HG03064 (cell line): ENCODE results near the gene HNRNPH2.
A peak's percentile ranks its signal among the peaks of the same experiment; 100 is the strongest.

Experiments used
- ATAC-seq: cut with Tn5 transposase; IDR thresholded peaks from one replicate; pipeline ENCODE4 v1.9.1; 2021; ENCODE audit warnings: low read depth; ENCODE audit not compliant: unreplicated experiment

HNRNPH2 gene

DNA sequence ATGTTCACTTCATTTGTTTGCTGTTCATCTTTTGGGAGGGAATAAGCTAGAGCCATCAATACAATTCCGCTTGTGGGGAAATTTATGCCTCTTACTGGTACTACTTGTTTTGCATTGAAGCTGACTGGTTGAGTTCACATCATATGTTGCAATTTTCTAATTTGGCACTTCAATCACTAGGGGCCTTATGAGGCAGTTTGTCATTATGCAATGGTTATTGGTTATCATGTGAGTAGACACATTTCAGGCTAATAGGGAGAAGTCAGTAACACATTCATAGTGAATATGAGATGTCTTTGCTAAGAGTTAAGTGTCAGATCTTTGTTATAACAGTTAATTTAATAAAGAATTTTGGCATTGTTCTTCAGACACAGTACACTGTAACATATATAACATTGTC, 12.2 kb upstream of the HNRNPH2 start:
- ATAC-seq, result no peak

DNA sequence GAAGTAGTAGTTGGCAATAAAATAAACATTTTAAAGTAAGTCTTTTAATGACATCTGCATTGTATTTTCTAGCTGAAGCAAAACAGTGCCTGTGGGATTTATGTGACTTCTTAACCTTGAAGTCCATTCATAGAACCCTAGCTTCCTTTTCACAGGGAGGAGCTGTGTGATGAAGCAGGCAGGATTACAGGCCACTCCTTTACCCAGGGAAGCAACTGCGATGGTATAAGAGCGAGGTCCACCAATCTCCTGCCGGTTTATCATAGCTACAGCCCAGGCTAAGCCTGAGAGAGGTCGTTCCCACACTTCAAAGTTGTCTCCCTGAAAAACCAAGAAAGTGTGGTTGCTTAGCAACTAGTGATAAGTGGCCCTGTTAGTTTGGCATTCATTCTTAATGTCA, 10.2 kb upstream of the HNRNPH2 start:
- no peak for ATAC-seq

DNA sequence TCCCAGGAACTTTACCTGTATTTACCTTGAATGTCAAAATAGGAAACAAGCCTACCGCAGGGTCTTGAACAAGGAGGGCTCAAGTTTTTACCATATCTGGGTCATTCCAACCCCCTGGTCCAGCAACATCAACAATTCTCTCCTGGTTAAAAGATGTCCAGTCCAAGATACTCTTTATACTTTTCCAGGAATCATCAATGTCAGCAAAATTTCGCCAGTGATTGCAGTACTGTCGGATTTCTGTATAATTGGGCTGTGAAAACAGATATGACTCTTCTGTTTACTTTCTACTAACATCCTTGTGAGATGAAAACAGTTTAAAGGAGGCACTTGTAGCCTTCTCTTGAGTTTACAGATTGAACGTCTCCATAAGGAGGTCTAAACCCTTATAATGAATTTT, 9.3 kb upstream of the HNRNPH2 start:
- no peak for ATAC-seq

DNA sequence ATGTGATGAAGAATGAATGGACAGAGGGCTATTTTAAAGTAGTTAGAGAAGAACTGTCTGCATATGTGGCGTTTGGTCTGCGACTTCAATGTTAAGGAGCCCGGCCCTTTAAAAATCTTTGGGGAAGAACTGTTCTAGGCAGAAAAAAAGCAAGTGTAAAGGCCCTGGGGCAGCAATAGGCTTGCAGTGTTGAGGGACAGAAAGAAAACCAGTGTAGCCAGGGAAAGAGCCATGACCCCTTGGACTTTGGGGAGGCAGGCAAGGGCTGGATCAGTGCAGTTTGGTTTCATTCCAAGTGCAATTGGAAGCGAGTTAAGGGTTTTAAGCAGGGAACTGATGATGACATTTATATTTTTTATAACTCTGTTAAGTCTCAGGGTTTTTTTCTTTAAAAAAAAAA, 8.2 kb upstream of the HNRNPH2 start:
- no peak for ATAC-seq

DNA sequence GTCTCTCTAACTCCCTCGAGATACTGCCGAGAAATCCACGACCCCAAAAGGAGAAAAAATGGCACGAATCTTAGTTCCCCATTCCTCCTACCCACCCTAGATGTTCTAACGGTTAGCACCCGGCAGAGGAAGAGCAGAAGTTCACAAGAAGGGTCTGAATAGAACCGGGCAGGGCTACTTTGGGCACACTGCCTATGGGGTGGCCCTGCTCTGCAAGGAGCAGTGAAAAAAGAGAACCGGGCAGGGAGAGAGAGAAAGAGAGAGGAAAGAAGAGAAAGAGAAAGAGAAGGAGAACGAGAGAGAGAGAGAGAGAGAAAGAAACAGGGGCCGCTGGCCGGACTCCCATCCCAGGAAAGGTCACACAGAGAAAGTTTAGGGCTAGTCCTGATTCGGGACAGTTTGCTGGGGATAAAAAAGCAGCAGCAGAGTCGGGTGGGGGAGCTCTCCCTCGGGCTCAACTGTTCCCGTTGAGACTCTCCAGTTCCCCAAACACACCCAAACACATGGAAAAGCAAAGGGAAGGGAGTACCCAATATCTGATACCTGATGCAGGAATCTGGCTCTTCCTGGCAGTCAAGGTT, 765 bp upstream of the HNRNPH2 start:
- ATAC-seq, result peak; percentile 4

DNA sequence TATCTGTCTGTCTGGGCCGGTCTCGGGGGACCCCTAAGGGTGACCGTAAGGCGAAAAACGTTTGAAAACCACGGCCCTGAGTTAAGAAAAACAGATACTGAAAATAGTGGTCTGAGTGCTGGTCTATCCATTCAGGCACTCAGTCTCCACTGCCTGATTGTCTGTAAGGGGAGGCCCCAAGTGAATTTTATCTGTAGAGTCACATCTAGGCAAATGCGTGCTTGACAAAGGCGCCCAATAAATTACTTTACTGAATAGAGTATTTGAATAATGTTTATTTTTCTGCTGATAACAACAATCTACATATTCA, 465 bp downstream of the HNRNPH2 start:
- no peak for ATAC-seq

DNA sequence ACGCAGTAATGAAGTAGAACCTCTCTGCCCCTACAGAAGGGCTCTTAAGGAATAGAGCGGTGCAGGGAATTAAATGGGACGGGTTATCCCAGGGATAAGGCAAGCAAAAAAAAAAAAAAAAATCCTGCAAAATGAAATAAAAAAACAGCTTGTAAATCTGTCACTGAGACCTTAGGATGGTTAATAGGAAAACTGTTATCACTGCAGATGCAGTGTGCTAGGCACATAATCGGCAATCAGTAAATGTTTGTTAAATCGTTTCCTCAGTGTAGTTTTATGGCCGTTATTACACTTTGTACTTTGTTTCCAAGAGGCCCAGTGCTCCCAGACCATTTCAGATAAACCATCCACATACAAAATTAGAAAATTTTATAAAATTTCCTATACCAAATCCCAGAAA, 1.0 kb downstream of the HNRNPH2 start:
- no peak for ATAC-seq

DNA sequence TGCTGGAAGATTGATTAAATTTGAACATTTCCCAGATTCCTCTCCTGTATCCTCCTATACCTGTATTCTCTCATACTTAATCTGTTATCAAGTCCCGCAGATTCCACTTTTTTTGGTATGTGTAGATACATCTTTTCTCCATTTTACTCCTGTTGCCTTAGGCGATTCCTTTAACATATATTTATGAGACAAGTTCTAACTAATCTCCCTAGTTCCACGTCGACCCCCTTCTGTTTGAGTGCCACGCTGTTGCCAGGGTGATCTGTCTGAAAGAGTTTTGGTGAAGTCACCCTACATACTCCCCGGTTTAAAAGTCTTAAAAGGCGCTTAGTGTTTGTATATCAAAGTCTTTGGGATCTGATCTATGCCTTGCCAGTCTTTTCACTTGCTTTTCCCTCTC, 2.4 kb downstream of the HNRNPH2 start:
- ATAC-seq, result no peak

DNA sequence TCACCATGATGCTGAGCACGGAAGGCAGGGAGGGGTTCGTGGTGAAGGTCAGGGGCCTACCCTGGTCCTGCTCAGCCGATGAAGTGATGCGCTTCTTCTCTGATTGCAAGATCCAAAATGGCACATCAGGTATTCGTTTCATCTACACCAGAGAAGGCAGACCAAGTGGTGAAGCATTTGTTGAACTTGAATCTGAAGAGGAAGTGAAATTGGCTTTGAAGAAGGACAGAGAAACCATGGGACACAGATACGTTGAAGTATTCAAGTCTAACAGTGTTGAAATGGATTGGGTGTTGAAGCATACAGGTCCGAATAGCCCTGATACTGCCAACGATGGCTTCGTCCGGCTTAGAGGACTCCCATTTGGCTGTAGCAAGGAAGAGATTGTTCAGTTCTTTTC, 4.0 kb downstream of the HNRNPH2 start:
- no peak for ATAC-seq

DNA sequence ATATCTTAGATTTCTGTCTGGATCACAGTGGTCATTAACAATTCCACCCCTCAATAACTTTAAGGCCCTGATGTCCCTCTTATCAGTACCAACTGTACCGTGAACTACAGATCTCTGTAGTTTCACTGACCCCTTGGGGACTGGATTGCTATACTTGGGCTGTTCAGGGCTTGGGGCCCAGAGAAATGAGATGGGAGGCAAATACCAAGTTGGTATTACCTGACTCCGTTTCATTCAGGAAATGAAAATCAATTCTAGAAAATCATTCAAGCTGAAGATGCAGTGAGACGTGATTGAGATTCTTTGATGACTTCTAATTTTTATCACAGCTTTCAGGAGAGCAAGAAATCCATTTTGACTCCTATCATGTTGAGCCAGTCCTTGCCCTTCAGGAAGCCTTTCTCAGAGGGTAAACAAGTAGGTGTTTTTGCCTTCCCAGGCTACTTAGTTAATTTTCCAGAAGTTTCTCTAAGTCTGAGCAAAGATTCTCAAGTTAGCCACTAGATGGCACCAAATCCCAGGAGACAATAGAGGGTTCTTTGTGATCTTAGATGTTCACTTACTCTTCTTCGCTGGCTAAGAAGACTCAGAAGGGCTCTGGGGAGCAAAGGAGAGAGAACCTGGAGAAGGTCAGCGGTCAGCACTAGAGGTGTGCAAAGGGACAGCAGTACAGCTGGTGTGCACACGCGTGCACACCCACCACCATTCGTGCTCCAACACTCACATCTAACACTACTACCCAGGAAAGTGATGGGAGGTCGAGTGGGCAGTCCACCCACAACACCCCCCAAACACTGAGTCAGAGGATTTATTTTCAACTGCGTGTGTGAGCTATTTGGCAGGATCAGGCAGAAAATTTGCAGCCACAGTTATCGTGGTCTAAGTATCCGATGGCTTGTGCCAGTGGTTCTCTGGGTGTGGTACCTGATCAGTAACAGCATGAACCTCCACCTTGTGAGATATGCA, 7.4 kb downstream of the HNRNPH2 start:
- peak; percentile 66 for ATAC-seq

DNA sequence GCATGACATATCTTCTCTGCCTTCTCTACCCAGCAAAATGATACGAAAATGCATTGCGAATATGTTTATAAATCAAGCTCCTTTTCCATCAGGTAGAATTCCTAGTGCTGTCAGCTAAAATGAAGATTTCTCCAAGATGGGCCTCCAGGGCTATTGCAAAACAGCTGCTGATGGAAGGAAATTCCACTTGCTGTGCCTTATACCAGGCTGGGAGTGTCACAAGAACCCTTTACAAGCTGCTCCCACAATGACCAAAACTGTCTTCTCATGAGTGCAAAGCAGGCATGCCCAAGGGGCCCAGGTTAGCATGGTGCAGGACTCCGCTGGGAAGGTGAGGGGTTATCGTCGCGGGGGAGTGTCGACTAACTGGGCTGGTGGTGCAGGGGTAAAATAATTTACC, 8.7 kb downstream of the HNRNPH2 start:
- no peak for ATAC-seq

DNA sequence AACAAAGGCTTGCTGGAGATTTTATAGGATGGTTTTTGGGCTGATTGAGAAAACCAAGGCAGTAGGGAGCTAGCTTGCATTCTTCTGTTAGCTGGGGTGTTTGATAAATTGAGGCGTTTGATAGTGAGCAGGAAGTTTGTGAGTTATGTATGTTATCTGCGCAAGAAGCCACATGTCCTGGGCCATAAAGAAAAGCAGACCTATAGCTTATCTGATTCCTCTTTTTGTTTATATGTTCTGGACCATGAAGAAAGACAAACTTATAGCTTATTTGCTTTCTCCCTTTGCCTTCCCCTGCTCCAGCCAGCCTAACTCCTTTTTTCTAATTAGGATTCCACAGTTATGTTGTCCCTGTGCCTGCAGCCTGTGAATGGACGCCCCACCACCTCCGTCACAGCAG, 9.2 kb downstream of the HNRNPH2 start:
- ATAC-seq, result no peak

DNA sequence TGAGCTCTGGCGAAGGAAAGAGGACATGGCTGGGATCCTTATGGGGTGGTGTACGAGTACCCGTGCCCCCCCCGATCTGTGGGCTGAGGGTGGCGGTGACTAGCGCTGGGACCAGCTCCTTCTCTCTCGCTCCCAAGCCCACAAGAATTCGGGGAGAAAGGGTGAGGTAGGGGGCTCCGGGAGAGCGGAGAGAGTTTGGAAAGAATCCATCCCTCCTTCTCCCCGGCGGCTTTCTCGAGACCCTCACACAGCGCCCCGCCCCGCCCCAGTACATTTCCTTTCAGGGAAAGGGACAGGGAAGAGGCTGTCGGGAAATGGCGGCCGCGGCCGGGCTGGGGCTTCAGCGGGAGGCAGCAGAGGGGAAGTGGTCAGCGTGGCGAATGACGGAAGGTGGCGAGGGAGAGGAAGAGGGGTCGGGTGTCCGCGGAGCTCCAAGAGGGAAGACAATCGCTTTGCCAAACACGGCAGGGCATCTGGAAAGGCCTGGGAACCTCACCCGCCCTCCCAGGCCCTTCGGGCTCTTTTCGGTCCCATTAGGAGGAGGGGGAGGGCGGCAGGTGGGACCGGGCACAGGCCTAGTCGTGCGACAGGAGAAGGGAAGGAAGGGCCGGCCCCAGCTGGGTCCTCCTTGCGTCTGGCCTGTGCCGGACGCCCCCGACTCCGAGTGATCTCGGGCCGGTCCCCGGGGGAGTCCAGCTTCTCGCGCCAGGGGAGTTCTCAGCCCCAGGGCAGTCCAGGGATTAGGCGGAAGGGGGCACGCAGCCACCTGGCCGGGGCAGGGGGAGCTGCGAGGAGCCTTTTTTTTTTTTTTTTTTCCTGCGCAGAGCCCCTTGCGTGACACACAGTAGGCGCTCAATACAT, 10.2 kb downstream of the HNRNPH2 start:
- no peak for ATAC-seq

DNA sequence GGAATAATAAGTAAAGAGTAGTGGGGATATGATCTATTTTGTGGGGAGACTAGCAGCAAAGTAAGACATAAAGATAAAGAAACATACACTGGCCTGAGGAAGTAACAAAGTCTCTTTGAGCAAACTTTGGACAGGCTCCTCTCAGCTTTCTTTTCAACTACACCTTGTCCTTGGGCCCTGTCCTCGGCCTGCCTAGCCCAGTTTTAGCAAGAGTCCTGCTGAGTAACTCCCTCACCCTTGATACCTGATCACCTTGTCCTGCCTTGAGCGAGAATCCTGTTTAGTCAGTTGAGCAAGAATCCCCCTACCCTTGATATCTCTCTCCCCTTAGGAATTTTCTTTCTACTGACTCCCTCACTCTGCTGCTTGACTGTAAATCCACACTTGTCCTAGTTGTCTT, 11.5 kb downstream of the HNRNPH2 start:
- ATAC-seq, result no peak

DNA sequence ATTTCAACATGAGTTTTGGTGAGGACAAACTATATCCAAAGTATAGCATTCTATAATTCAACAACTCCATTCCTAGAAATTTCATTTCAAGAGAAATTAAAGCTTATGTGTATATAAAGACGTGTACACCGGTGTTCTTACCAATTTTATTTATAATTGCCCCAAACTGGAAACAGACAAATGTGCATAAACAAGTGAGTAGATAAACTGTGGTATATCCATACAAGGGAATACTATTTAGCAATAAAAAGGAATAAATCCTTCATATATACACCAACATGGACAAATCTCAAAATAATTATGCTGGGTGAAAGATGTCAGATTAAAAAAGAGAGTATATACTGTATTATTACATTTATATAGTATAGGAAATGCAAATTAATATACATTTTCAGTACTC, 19.9 kb downstream of the HNRNPH2 start:
- ATAC-seq, result no peak

DNA sequence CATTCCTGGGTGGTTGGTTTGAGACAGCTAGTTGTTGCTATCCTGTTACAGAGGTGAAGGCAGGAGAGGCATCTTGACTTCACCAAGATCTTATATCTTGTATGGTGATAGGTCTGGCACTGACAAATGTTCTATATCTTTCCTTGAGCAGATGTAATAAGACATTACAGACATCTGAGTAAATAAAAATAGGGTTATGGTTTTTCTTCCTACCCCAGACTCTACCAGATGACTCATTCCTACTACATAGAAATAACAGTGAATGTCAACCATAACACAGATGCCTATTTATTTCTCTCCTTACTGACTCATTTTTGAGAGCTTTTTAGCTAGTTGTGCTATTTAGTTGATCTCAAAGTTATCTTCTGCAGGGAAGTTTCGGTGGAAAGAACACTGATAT, 21.9 kb downstream of the HNRNPH2 start:
- no peak for ATAC-seq

DNA sequence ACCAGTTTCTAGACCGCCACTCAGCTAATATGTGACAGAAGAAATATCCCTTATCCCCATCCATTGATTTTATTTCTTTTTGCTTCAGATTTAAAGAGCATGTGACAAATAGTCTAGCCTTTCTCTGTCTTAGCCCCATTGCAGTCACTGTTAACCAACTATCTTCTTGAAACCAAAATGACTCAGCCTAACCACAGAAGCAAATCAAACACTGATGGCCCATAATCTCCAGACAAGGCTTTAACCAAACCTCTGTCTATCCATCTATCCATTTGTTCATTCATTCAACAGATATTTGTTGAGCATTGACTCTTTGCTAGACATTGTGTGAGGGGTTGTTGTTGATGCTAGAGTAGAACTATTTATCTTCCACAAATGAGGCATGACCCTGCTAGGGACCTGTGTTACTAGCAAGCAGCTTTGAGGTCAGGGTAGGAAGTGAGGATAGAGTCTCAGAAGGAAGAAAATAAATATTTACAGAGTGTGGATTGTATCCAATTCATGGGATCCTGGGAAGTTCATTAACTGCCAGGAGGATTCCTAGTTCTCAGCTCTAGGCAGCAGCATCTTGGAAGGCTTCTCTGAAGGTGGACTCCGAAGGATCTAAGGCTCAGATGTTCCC, 22.5 kb downstream of the HNRNPH2 start:
- peak; percentile 74 for ATAC-seq

DNA sequence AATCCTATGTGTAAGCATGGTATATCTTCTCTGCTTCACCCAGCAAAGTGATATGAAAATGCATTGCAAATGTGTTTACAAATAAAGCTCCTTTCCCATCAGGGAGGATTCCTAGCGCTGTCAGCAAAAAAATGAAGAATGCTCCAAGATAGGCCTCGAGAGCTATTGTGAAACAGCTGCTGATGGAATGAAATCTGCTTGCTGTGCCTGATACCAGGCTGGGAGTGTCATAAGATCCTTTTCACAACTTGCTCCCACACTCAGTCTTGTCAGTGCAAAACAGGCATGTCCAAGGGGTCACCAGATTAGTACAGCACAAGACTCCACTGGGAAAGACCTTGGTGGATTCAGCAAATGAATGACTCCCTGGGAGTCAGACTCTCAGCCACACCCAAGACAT, 34.1 kb downstream of the HNRNPH2 start:
- no peak for ATAC-seq

DNA sequence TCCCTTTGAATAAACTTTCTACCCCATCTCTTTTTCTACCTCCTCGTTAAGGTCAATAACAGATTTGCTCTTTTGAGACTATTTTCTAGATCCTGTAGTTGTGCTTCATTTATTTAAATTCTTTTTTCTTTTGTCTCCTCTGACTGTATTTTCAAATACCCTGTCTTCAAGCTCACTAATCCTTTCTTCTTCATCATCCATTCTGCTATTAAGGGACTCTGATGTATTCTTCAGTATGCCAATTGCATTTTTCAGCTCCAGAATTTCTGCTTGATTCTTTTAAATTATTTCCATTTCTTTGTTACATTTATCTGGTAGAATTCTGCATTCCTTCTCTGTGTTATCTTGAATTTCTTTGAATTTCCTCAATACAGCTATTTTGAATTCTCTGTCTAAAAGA, 41.3 kb downstream of the HNRNPH2 start:
- ATAC-seq, result no peak

DNA sequence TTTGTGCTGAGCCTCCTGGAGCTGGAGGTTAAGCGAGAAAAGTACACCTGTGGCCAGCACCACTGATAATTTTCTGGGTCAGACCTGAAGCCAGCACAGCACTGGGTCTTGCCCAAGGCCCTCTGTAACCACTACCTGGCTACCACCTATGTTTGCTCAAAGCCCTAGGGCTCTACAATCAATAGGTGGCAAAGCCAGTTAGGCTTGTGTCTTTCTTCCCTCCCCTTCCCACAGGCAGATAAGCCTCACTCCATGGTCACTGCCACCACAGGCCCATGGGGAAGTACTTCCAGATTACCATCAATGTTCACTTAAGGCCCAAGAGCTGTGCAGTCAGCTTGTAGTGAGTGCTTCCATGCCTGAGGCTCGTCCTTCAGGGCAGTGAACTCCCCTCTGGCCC, 42.1 kb downstream of the HNRNPH2 start:
- ATAC-seq, result no peak

DNA sequence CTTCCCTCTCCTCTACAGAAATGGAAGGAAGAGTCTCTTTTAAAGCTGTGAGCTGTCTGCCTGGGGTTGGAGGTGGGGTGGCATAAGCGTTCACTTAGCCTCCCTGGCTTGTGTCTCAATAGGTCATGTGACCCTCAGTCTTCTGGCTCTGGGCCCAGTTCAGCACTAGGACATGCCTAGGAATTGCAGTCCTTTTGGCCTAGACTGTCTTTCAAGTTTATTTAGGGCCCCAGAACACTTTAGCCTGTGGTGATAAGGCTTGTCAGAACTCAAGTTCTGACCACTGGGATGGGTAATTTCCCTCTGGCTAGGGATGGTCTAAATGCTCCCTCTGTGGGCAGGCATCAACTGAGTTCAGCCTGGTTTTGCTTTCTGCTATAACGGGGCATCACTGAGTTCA, 42.9 kb downstream of the HNRNPH2 start:
- ATAC-seq, result no peak
